ENCODE measurements around the gene SNAPC5. TPM values are rescaled to one million over a fixed set of nuclear protein-coding genes. Genes with fewer than 3 reads are reported as not detected.

SNAPC5 gene
- total and polyA plus RNA-seq, 2 of the 4 experiments (the other 2 are of a cell fraction): 25.9 to 26.3 TPM

DNA sequence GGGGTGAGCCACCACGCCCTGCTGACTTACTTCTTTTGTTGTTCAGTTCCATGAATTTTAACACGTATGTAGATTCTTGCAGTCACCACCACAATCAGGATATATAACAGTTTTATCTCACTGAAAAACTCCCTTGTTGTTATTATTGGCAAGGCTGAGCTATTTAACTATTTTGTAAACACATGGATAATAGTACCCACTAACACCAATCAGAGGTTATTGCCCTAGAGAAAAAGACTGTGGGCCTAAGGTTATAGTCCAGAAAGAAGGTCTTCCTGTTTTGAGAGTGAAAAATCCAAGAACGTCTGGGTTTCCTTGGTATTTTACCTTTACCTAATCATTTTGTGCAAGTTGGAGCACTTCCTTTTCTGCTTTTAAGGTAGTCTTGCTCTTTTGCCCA, 17.0 kb upstream of the SNAPC5 start:
- Histone ChIP-seq H3K4me2 (ENCODE audit: low read depth, low read length) (no peak overlapping the region), H3K27ac (ENCODE audit: insufficient read depth, low read length) (no peak overlapping the region), H2BK5ac (ENCODE audit: low read depth, low read length, poor library complexity, severe bottlenecking) (no peak overlapping the region), H3K36me3 (ENCODE audit: control insufficient read depth, insufficient read depth, low read length) (peaks cover 10% of the 10 kb centered on the region), H3K9ac (ENCODE audit: low read depth, low read length) (no peak overlapping the region), H2AK9ac (replicated peaks; ENCODE audit: low read depth, low read length, poor library complexity) (no peak overlapping the region), H2BK15ac (ENCODE audit: low read depth, low read length) (no peak overlapping the region), H4K20me1 (ENCODE audit: insufficient read depth, low read length) (no peaks in the 10 kb centered on the region), H3K9me1 (ENCODE audit: insufficient read depth, low read length) (no peaks in the 10 kb centered on the region), H2AFZ (replicated peaks; ENCODE audit: low read length, poor library complexity) (no peak overlapping the region), H4K91ac (ENCODE audit: insufficient read depth, low read depth, low read length) (no peak overlapping the region), H3K4ac (ENCODE audit: low read depth, low read length) (no peak overlapping the region), H3K4me1 (ENCODE audit: control insufficient read depth, insufficient read depth, low read length) (no peaks in the 10 kb centered on the region), H3K79me1 (ENCODE audit: low read depth in 1 of 2, low read length in 2 of 2) (peaks cover 0 to 15% of the 10 kb centered on the region in 2 experiments; a peak in 3 of 4 replicates), H3K4me3 (ENCODE audit: insufficient read depth, low read depth, low read length) (no peak overlapping the region), H3K27me3 (ENCODE audit: control insufficient read depth, insufficient read depth, low read length) (no peaks in the 10 kb centered on the region), H3K56ac (ENCODE audit: extremely low read depth, insufficient read depth, low read length) (no peak overlapping the region), H3K14ac (replicated peaks; ENCODE audit: low read depth, low read length) (no peak overlapping the region), H4K5ac (ENCODE audit: low read depth, low read length) (no peak overlapping the region), H3K18ac (ENCODE audit: low read depth, low read length) (no peak overlapping the region), H2AK5ac (ENCODE audit: low read depth, low read length) (no peak overlapping the region), H2BK120ac (ENCODE audit: low read depth, low read length) (no peak overlapping the region), H3K23ac (ENCODE audit: low read depth, low read length) (no peak overlapping the region), H3K9me3 (ENCODE audit: control insufficient read depth, insufficient read depth, low read length) (no peaks in the 10 kb centered on the region), H2BK20ac (ENCODE audit: low read depth, low read length) (no peak overlapping the region), H4K8ac (ENCODE audit: low read depth in 2 of 2, low read length in 2 of 2) (no peak overlapping the region)
- intact Hi-C loops (cut with micrococcal nuclease) (no loop called here), in situ Hi-C loops (cut with MboI; ENCODE audit: low sequenced_read_pairs) (no loop called here), dilution Hi-C loops (cut with HindIII; ENCODE audit: low sequenced_read_pairs, unreplicated experiment) (no loop called here)
- ATAC-seq (ENCODE audit: low read depth): no peak
- BruUV-seq (replicated peaks): no TSS peak
- 86% methylated on average over 1 of the region's 3 CpGs; no CpG with 5 or more reads in 1 of the 2 experiments for WGBS, 2 experiments (ENCODE audit: extremely low coverage in 2 of 2, insufficient read length in 1 of 2)
- no peak for DNase-seq
- no peak for TF ChIP-seq CHD1 (IDR thresholded peaks at IDR 0.05; ENCODE audit: low read depth, low read length)
- TF ChIP-seq RAD21 (IDR thresholded peaks at IDR 0.05; ENCODE audit: low read length): no peak
- no peak for TF ChIP-seq MXI1 (IDR thresholded peaks at IDR 0.05; ENCODE audit: borderline replicate concordance, low read depth, low read length)
- no peak for TF ChIP-seq RCOR1 (IDR thresholded peaks at IDR 0.05; ENCODE audit: insufficient replicate concordance, low read length)
- TF ChIP-seq RFX5 (IDR thresholded peaks at IDR 0.05; ENCODE audit: low read depth, low read length): no peak
- TF ChIP-seq BHLHE40 (IDR thresholded peaks at IDR 0.05; ENCODE audit: low read depth, low read length): no peak
- TF ChIP-seq POLR2A (IDR thresholded peaks at IDR 0.05; ENCODE audit: low read depth, low read length): no peak
- TF ChIP-seq MAZ (IDR thresholded peaks at IDR 0.05; ENCODE audit: borderline replicate concordance, low read depth, low read length): no peak
- TF ChIP-seq CEBPB (IDR thresholded peaks at IDR 0.05; ENCODE audit: low read depth, low read length): no peak
- TF ChIP-seq, protein P1, sequence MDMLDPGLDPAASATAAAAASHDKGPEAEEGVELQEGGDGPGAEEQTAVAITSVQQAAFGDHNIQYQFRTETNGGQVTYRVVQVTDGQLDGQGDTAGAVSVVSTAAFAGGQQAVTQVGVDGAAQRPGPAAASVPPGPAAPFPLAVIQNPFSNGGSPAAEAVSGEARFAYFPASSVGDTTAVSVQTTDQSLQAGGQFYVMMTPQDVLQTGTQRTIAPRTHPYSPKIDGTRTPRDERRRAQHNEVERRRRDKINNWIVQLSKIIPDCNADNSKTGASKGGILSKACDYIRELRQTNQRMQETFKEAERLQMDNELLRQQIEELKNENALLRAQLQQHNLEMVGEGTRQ (IDR thresholded peaks at IDR 0.05; ENCODE audit: low read depth, low read length): no peak
- TF ChIP-seq, protein P2, sequence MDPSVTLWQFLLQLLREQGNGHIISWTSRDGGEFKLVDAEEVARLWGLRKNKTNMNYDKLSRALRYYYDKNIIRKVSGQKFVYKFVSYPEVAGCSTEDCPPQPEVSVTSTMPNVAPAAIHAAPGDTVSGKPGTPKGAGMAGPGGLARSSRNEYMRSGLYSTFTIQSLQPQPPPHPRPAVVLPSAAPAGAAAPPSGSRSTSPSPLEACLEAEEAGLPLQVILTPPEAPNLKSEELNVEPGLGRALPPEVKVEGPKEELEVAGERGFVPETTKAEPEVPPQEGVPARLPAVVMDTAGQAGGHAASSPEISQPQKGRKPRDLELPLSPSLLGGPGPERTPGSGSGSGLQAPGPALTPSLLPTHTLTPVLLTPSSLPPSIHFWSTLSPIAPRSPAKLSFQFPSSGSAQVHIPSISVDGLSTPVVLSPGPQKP (IDR thresholded peaks at IDR 0.05; ENCODE audit: borderline replicate concordance, low read depth, low read length): no peak
- TF ChIP-seq NFE2L2 (IDR thresholded peaks at IDR 0.05; ENCODE audit: low read depth, low read length): no peak
- TF ChIP-seq, protein P3, sequence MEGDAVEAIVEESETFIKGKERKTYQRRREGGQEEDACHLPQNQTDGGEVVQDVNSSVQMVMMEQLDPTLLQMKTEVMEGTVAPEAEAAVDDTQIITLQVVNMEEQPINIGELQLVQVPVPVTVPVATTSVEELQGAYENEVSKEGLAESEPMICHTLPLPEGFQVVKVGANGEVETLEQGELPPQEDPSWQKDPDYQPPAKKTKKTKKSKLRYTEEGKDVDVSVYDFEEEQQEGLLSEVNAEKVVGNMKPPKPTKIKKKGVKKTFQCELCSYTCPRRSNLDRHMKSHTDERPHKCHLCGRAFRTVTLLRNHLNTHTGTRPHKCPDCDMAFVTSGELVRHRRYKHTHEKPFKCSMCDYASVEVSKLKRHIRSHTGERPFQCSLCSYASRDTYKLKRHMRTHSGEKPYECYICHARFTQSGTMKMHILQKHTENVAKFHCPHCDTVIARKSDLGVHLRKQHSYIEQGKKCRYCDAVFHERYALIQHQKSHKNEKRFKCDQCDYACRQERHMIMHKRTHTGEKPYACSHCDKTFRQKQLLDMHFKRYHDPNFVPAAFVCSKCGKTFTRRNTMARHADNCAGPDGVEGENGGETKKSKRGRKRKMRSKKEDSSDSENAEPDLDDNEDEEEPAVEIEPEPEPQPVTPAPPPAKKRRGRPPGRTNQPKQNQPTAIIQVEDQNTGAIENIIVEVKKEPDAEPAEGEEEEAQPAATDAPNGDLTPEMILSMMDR (conservative IDR thresholded peaks at IDR 0.05; ENCODE audit: low read depth, low read length): no peak
- CTCF ChIA-PET: no interaction called here
- POLR2A ChIA-PET (ENCODE audit: unreplicated experiment): no interaction called here

All from IMR-90 (cell line).